ENCODE measurements around the gene NPL.

The NPL gene

DNA sequence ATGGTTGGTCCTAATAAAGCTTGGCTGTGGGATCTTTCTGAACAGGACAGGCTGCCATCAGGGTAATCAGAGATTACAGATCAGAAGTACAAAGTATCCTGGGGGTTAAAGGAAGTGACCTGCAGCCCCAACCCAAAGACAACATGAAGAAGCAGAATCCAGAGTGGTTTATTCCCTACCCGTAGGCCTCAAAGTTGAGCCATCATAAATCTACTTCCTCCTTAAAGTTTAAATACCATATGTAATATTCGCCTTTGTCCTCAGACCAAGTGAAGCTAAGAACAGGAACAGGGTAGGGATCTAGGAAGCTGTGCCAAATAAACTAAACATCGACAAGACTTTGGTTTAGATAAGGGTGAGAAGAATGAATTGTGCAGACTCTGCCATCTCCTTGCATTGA lies 33.6 kb downstream of the NPL start:
- DNase-seq: no peak

- no peak for DNase-seq
These were observed 37.3 kb downstream of the NPL start for GRCh38 chr1:182826892-182827291.

DNA sequence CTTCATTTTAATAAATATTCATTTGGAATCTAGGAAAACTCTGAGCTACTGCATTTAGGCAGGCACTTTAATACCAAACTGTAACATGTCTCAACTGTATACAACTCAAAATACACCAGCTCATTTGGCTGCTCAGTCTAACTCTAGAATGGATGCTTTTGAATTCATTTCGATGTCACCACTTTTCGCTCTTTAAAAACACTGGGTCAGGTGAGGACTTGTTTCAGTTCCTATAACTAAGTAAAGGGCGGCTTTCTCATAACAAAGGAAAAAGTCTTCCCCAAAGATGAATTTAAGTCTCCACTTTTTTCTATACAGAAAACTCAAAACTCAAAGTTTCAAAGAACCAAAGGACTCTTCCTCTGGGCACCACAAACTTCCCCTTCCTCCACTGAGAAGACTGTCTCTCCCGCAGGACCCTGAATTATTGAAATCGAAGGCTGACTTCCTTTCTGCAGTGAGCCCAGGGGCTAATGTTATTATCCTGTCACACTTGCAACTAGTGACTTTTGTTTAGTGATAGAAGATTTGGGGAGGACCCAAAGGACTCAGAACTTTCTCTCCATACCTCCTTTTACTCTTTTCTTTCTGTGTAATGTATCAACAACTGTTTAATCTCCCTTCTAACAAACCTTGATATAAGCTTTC lies 39.8 kb downstream of the NPL start:
- DNase-seq: no peak

- DNase-seq: no peak
These were observed 43.7 kb downstream of the NPL start for GRCh38 chr1:182833271-182833670.

GRCh38 chr1:182834326-182834725 lies 44.8 kb downstream of the NPL start:
- no peak for DNase-seq

- no peak for DNase-seq
These were observed 46.2 kb downstream of the NPL start for GRCh38 chr1:182835806-182836205.

DNA sequence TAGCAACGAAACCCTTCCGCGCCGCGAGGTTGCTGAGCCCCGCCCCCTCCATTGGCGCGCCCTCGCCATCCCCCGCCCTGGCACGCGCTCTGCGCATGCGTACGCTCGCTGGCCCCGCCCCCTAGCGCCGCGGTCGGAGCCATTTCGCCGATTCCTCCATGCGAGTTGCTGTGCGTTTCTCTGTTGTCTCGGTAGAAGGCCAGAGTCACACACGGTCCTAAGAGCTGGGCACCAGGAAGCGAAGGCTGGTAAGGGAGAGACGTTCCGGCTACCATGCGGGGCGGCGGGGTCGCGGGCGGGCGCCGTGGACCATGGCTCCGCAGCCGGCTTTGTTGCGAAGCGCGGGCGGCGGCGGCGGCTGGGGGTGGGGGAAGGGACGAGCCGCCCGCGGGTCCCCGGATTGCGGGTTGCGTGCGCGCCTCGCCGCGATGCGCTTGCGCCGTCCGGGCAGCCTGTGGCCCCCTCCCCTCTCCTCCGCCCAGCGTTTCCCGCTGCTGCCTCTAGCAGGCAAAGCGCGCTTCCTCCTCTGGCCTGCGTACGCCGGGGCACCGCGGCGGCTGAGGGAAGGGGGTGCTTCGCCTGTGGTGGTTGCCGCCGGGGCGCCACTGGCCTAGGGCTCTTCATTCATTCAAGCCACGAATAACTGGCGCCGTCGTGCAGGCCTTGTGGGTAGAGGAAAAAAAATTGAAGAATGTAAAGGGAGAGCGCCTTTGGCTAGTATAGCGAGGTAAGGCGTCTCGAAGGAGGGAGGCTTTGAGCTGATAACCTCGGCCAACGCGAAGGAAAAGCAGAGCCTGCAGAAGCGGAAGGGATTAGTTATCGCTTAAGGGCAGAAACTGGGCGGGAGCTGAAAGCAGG lies 49.9 kb downstream of the NPL start, which contains the start of gene DHX9:
Gene DHX9 (plus strand): TSS at position 139 of the 858 bp plus-strand sequence. CDS start 3,220 bp downstream, outside the sequence.
- peak; percentile 78 for DNase-seq

GRCh38 chr1:182841368-182841988 lies 51.9 kb downstream of the NPL start:
- no peak for DNase-seq

DNA sequence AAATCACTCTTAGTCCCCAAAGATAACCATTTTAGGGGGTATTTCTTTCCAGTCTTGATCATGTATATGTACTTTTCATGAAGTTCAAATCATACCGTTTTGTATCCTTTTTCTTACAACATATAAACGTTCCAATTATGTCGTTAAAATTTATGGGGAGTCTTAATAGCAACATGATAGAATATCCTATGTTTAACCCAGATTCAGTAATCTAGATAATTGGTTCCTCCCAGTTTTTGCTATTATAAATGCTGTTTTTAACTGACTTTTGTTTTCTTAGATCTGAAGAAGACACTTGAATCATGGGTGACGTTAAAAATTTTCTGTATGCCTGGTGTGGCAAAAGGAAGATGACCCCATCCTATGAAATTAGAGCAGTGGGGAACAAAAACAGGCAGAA lies 52.7 kb downstream of the NPL start:
- DNase-seq: no peak

DNA sequence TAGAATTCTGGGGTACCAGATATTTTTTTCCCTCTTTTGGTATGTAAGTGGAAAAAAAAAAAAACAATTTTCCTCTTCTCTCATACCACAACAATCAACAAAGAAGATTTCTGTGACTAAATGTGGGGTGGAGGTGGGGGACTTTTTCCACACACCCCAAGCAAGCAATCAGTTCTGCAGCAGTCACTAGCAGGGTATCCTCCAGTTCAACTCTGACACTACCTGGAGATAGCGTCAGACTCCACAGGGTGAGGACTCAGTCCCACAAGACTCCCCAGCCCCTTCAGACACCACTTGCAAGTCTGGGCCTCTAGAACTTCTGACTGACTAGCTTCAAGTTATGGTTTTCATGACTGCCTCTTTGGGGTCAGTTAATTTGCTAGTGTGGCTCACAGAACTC lies 55.8 kb downstream of the NPL start:
- DNase-seq: no peak

GRCh38 chr1:182845894-182846293 lies 56.3 kb downstream of the NPL start:
- DNase-seq: no peak

DNA sequence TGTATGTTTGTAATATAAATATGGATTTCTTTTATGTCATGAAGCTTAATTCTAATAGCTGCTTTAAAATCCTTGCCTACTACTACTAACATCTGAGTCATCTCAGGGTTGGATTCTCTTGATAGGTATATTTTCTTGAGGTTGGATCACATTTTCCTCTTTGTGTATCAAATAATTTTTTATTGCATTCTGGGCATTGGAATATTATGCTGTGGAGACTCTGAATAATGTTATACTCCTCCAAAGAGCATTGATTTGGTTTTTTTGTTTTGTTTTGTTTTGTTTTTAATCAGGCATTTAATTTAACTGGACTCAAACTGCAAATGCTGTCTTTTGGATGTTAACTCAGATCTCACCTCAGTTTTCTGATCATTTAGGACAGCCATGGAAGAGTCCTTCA lies 57.5 kb downstream of the NPL start:
- DNase-seq: no peak

- no peak for DNase-seq
These were observed 59.2 kb downstream of the NPL start for GRCh38 chr1:182848736-182849135.

- no peak for DNase-seq
These were observed 60.7 kb downstream of the NPL start for GRCh38 chr1:182850319-182850718.

DNA sequence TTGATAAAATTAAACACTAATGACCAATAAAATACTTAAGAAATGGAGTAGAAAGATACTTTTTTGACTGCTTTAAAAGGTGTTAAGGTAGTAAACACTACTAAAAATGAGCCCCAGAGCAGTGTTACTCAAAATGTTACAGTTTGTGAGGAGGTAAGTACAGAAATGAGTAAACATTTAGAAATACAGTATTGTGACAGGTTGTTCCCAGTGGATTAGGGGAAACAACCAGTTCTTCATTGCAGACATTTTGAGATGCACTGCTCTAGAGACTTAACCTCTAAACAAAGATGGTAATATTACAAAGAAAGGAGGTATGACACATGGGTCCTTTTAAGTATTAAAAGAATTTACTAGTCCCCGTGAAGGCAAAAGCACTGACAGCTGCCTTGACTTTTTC lies 62.3 kb downstream of the NPL start:
- DNase-seq: no peak

GRCh38 chr1:182855911-182856310 lies 66.3 kb downstream of the NPL start:
- DNase-seq: no peak

GRCh38 chr1:182857212-182857611 lies 67.6 kb downstream of the NPL start:
- no peak for DNase-seq

DNA sequence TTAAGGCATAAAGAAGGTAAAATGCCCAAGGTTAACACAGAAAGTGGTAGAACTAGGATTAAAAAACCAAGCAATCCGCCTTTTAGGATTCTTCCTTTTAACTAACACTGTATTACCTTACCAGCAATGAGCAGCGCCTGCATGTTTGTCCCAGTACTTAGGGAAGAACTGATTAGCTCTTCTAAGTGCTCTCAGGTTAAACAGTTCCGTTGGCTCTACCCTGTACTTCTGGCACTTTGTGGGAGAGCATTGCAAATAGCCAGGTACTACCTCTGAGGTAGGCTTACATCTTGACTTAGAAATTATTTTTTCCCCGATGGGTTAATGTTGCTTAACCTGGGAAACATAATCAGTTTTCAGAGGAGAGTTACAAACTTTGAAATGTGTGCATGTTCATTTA lies 71.1 kb downstream of the NPL start:
- no peak for DNase-seq

DNA sequence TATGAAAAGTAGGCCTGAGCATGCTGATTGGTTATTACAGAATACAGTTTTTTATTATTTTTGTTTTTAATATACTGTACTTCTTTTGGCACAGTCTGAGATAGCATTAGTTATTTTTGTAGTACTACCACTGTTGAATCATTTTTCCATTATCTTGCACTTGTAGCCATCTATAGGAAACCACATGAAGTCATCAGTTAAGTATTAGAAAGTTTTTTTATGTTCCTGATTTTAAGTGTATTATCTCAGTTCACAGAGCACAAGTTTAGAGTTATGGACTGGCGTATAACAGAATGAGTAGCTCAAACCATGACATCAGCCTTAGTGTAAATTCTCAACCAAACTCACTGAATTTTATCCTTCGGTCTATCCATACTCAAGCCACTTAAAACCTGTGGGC lies 72.4 kb downstream of the NPL start:
- DNase-seq: no peak

- DNase-seq: no peak
These were observed 73.3 kb downstream of the NPL start for GRCh38 chr1:182862827-182863226.

GRCh38 chr1:182863940-182864339 lies 74.4 kb downstream of the NPL start:
- DNase-seq: no peak

GRCh38 chr1:182867861-182868260 lies 78.3 kb downstream of the NPL start:
- DNase-seq: no peak

DNA sequence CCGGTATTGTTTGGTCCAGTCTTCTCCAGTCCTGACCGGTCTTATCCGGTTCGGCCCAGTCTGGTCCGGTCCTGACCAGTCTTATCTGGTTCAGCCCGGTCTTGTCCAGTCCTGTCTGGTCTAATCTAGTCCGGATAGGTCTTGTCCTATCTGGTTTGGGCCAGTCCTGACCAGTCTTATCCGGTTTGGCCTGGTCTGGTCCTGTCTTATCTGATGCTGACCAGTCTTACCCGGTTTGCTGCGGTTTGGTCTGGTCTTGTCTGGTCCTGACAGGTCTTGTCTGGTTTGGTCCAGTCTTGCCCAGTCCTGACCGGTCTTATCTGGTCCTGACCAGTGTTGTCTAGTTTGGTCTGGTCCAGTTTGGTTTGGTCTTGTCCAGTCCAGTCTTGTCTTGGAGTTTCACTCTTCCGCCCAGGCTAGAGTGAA lies 79.7 kb downstream of the NPL start:
- no peak for DNase-seq

DNA sequence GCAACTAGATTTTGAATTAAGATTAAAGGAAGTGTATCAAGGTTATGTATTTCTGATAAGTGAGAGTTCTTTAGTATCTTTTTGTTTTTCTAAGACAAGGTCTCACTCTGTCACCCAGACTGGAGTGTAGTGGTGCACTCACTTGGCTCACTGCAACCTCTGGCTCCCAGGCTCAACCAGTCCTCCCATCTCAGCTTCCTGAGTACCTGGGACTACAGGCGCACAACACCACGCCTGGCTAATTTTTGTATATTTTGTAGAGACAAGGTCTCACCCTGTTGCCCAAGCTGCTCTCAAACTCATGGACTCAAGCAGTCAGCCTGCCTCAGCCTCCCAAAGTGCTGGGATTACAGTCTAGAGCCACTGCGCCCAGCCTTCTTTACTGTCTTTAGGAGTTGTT lies 83.3 kb downstream of the NPL start:
- no peak for DNase-seq

Measured in NCI-H2081 treated with DMSO at 0.1 percent for 48 hours (cell line).